OCI-LY3 (cell line): Measurements from ENCODE around the gene MOV10.

Source experiments
- H2AFZ ChIP-seq: fragments of 200-600, 300-600 bp; shearing (Covaris generic); 2 replicates; pipeline ENCODE4 v1.6.0; 2014; ENCODE audit warnings: antibody characterized with exemption, low read depth, low read length
- H3K27ac ChIP-seq: fragments of 200-600, 300-600 bp; sonication (generic); 2 replicates; pipeline ENCODE4 v1.5.1; 2014; ENCODE audit warnings: mild to moderate bottlenecking, low read length, moderate library complexity, mixed read lengths
- H3K27me3 ChIP-seq: fragments of 200-600, 300-600 bp; sonication (generic); 2 replicates; pipeline ENCODE4 v1.6.1; 2014; ENCODE audit warnings: low read depth, low read length, mixed read lengths
- H3K36me3 ChIP-seq: fragments of 200-600, 300-600 bp; sonication (generic); replicated peaks from 2 replicates; pipeline ENCODE3; 2014; ENCODE audit warnings: low read depth, low read length, mixed read lengths
- H3K4me1 ChIP-seq: fragments of 300-600, 200-600 bp; sonication (generic); 2 replicates; pipeline ENCODE4 v1.6.1; 2014; ENCODE audit warnings: low read length, mixed read lengths
- H3K4me2 ChIP-seq: fragments of 200-600, 300-600 bp; sonication (generic); 2 replicates; pipeline ENCODE4 v1.6.1; 2014; ENCODE audit warnings: low read length, mixed read lengths
- H3K4me3 ChIP-seq: fragments of 300-600, 200-600 bp; sonication (generic); 2 replicates; pipeline ENCODE4 v1.5.1; 2014; ENCODE audit warnings: antibody characterized with exemption, mild to moderate bottlenecking, low read length, moderate library complexity
- H3K79me2 ChIP-seq: fragments of 300-600, 200-600 bp; shearing (Covaris generic); 2 replicates; pipeline ENCODE4 v1.6.1; 2014; ENCODE audit warnings: mild to moderate bottlenecking, low read length, mixed read lengths
- H3K9ac ChIP-seq: fragments of 300-600, 200-600 bp; shearing (Covaris generic); 2 replicates; pipeline ENCODE4 v1.6.0; 2014; ENCODE audit warnings: mild to moderate bottlenecking, low read length, moderate library complexity
- H3K9me3 ChIP-seq: fragments of 200-600, 300-600 bp; shearing (Covaris generic); 2 replicates; pipeline ENCODE4 v1.6.1; 2014; ENCODE audit warnings: low read length, mixed read lengths; ENCODE audit not compliant: insufficient read depth
- H4K20me1 ChIP-seq: fragments of 200-600, 300-600 bp; sonication (generic); 2 replicates; pipeline ENCODE4 v1.6.1; 2016; ENCODE audit warnings: low read length, mixed read lengths; ENCODE audit not compliant: insufficient read depth
- EZH2phosphoT487 ChIP-seq: fragments of 200-600 bp; shearing (Covaris generic); IDR thresholded peaks from 2 replicates; pipeline ENCODE4 v1.6.1; 2018; ENCODE audit warnings: antibody characterized with exemption, mixed run types, low read depth
- TF ChIP-seq, protein P1 (sequence below): fragments of 200-600, 300-600 bp; sonication (generic); IDR thresholded peaks from 2 replicates; pipeline ENCODE4 v1.5.1; 2014; ENCODE audit warnings: antibody characterized with exemption, low read length, low read depth

Gene MOV10

GRCh38 chr1:112673592-112674439 is 643 bp upstream of the MOV10 start:
- Histone ChIP-seq H3K4me2 (peak overlapping the region; percentile 99), H2AFZ (no peak overlapping the region), H3K27ac (peak overlapping the region; percentile 41), H3K27me3 (no peaks in the 10 kb centered on the region), H3K4me3 (peak overlapping the region; percentile 98), H3K36me3 (peaks cover 10% of the 10 kb centered on the region), H3K9me3 (no peaks in the 10 kb centered on the region), H4K20me1 (no peaks in the 10 kb centered on the region), H3K9ac (peak overlapping the region; percentile 90), H3K79me2 (no peaks in the 10 kb centered on the region), H3K4me1 (peaks cover 21% of the 10 kb centered on the region)
- TF ChIP-seq EZH2phosphoT487: no peak
- TF ChIP-seq, protein P1, sequence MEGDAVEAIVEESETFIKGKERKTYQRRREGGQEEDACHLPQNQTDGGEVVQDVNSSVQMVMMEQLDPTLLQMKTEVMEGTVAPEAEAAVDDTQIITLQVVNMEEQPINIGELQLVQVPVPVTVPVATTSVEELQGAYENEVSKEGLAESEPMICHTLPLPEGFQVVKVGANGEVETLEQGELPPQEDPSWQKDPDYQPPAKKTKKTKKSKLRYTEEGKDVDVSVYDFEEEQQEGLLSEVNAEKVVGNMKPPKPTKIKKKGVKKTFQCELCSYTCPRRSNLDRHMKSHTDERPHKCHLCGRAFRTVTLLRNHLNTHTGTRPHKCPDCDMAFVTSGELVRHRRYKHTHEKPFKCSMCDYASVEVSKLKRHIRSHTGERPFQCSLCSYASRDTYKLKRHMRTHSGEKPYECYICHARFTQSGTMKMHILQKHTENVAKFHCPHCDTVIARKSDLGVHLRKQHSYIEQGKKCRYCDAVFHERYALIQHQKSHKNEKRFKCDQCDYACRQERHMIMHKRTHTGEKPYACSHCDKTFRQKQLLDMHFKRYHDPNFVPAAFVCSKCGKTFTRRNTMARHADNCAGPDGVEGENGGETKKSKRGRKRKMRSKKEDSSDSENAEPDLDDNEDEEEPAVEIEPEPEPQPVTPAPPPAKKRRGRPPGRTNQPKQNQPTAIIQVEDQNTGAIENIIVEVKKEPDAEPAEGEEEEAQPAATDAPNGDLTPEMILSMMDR: peak; percentile 35

DNA sequence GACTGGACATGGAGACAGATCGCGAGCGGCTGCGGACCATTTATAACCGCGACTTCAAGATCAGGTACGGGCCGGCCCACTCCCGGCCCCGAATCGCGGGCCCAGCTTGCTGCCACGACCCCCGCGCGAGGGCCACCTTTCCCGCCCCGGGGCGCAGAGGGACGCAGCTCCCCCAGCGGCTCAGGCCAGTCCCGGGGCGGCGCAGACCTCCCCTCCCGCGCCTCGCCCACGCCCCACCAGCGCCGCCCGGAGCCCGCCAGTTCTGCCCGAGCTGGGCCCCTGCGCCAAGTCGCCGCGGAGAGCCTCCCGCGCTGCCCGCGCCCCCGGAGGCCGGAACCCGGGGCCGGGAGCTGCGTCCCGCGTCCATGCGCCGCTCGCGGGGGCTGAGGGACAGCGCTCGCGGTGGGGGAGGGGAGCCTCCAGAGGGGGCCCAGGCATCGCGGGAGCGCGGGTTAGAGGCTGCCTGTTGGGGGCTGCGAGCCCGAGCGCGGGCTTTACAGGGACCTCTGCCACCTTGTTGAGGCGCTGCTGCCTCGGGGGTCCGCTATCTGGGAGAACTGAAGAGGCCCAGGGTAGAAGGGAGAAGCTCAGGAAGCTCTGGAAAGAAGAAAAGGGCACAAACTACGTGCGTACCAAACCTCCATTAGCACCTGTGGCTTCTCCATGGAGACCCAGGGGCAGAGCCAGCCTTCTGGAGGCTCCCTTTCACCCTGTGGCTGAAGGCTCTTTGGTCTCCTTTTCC is 698 bp downstream of the MOV10 start:
- Histone ChIP-seq H3K4me3 (peak overlapping the region; percentile 98), H3K79me2 (no peaks in the 10 kb centered on the region), H4K20me1 (no peaks in the 10 kb centered on the region), H3K9ac (peak overlapping the region; percentile 90), H3K4me1 (peaks cover 20% of the 10 kb centered on the region), H2AFZ (peak overlapping the region; percentile 39; the same call in 1 of the 2 replicates), H3K36me3 (no peaks in the 10 kb centered on the region), H3K27ac (peak overlapping the region; percentile 41), H3K4me2 (peak overlapping the region; percentile 99), H3K27me3 (no peaks in the 10 kb centered on the region), H3K9me3 (no peaks in the 10 kb centered on the region)
- TF ChIP-seq, protein P1: no peak
- no peak for TF ChIP-seq EZH2phosphoT487

GRCh38 chr1:112675728-112676381 is 1.4 kb downstream of the MOV10 start:
- no peaks in the 10 kb centered on the region for H3K36me3 ChIP-seq
- H4K20me1 ChIP-seq: no peaks in the 10 kb centered on the region
- no peaks in the 10 kb centered on the region for H3K79me2 ChIP-seq
- TF ChIP-seq EZH2phosphoT487: no peak
- TF ChIP-seq, protein P1: no peak
- H3K9me3 ChIP-seq: no peaks in the 10 kb centered on the region
- no peak overlapping the region for H3K27ac ChIP-seq
- no peaks in the 10 kb centered on the region for H3K27me3 ChIP-seq
- H3K4me1 ChIP-seq: peaks cover 20% of the 10 kb centered on the region
- peak overlapping the region; percentile 90 for H3K9ac ChIP-seq
- H3K4me2 ChIP-seq: peak overlapping the region; percentile 99
- H3K4me3 ChIP-seq: peak overlapping the region; percentile 98
- H2AFZ ChIP-seq: peak overlapping the region; percentile 11; the same call in 1 of the 2 replicates

DNA sequence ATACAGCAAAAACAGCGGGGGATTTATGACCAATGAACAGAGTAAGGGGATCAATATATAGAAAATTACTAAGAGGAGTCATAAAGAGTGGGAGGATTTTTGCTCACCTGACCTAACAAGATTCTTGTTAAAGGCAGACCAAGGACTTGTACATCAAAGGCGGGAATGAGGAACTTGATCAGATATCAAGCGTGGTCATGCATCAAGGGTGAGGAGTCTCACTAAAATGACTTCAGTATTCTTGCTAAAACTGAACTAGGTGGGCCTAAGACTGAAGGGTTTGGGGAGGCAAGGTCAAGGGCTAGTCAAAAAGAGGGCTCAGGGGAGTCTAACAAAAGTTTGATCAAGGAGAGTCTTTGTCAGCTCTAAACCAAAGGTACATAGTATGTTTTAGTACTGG is 2.1 kb downstream of the MOV10 start:
- Histone ChIP-seq H3K4me1 (peaks cover 20% of the 10 kb centered on the region), H3K4me3 (no peak overlapping the region), H3K27ac (no peak overlapping the region), H3K79me2 (no peaks in the 10 kb centered on the region), H2AFZ (no peak overlapping the region), H3K9me3 (no peaks in the 10 kb centered on the region), H3K36me3 (no peaks in the 10 kb centered on the region), H3K4me2 (no peak overlapping the region), H4K20me1 (no peaks in the 10 kb centered on the region), H3K27me3 (no peaks in the 10 kb centered on the region), H3K9ac (no peak overlapping the region)
- TF ChIP-seq EZH2phosphoT487: no peak
- TF ChIP-seq, protein P1: no peak
